ENCODE measurements around the gene ASAP2. TPM values are rescaled to one million over a fixed set of nuclear protein-coding genes. Genes with fewer than 3 reads are reported as not detected.

The ASAP2 gene
- total RNA-seq, 1 donor = 66.2 TPM

DNA sequence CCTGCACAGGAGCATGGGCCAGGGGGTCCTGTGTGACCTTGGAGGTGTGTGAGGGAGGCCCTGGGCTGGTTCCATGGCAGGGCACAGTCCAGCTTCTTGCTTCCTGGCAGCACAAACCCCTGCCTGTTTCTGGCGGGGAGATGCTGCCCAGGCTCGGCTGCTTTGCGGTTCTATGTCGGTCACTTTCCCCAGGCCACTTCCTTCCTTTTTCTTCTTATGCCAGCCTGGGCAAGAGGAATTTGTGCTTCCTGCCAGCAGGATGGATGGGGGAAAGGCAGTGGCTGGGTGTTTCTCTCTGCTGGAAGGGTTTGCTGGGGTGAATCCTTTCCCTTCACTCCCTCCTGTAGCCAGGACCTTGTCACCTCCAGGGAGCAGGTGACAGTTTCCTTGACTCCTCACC is 24.3 kb downstream of the ASAP2 start:
- no peak for DNase-seq (ENCODE audit: insufficient read length, low spot score, missing footprints)

DNA sequence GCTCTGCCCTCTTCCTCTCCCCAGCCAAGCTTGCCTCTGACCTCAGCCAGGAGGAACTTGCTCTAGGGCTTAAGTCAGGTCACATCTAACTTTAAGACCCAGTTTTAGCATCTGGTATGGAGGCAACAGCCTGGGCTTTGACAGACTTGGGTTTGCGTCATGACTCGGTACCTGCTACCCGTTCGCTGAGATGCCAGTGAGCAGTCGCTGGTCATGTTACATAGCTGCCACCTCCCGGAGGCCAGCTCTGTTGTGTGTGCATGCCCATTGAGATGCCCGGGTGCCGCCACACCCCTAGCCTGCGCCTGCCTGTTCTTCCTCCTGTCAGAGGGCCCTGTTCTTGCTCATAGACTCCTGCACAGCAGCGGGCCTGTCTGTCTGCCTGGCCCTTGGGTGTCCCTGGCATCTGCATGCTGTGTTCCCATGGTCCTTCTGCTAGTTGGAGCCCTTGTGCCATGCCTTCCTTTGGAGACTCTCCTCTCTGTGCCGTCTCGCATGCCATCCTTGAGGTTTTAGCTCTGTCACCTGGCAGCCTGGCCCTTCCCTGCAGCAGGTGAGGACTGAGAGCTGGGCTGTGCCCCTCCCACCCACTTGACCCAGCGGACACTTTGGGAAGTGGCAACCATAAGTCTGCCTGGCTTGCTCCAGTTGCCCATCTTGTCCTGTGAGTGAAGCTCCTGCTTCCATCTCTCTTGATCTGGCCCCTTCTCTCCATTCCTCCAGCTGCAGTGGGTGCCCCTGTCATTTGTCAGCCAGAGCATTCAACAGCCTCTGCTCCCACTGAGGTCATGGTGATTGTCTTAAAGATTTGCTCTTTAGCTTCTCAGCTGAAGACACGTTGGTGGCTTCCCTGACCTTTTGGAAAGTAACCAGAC is 24.9 kb downstream of the ASAP2 start:
- Histone ChIP-seq H3K27me3 (ENCODE audit: insufficient read depth, low read length) (no peaks in the 10 kb centered on the region), H3K27ac (ENCODE audit: low read depth, low read length) (peak overlapping the region; percentile 96), H3K79me2 (ENCODE audit: insufficient read depth, low read length) (peaks cover 88% of the 10 kb centered on the region), H3K4me1 (ENCODE audit: insufficient read depth, low read length) (peaks cover 90% of the 10 kb centered on the region), H3K36me3 (ENCODE audit: insufficient read depth, low read length) (no peaks in the 10 kb centered on the region), H4K20me1 (ENCODE audit: insufficient read depth, low read length) (peaks cover 6% of the 10 kb centered on the region), H3K9me3 (ENCODE audit: low read depth, low read length) (no peaks in the 10 kb centered on the region), H3K4me2 (ENCODE audit: insufficient read depth, low read length) (peak overlapping the region; percentile 10), H3K4me3 (ENCODE audit: insufficient read depth, low read length) (no peak overlapping the region), H2AFZ (ENCODE audit: low read length) (no peak overlapping the region)
- TF ChIP-seq, protein P1, sequence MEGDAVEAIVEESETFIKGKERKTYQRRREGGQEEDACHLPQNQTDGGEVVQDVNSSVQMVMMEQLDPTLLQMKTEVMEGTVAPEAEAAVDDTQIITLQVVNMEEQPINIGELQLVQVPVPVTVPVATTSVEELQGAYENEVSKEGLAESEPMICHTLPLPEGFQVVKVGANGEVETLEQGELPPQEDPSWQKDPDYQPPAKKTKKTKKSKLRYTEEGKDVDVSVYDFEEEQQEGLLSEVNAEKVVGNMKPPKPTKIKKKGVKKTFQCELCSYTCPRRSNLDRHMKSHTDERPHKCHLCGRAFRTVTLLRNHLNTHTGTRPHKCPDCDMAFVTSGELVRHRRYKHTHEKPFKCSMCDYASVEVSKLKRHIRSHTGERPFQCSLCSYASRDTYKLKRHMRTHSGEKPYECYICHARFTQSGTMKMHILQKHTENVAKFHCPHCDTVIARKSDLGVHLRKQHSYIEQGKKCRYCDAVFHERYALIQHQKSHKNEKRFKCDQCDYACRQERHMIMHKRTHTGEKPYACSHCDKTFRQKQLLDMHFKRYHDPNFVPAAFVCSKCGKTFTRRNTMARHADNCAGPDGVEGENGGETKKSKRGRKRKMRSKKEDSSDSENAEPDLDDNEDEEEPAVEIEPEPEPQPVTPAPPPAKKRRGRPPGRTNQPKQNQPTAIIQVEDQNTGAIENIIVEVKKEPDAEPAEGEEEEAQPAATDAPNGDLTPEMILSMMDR (IDR thresholded peaks at IDR 0.05; ENCODE audit: extremely low read depth, low read depth, low read length) = no peak
- no peak for DNase-seq (ENCODE audit: insufficient read length, low spot score, missing footprints)

More for the DNA sequence above, 24.3 kb downstream of the ASAP2 start:
- H2AFZ ChIP-seq (ENCODE audit: low read length) = no peak overlapping the region
- H3K79me2 ChIP-seq (ENCODE audit: insufficient read depth, low read length) = peaks cover 88% of the 10 kb centered on the region
- TF ChIP-seq, protein P1 (IDR thresholded peaks at IDR 0.05; ENCODE audit: extremely low read depth, low read depth, low read length) = no peak
- peaks cover 6% of the 10 kb centered on the region for H4K20me1 ChIP-seq (ENCODE audit: insufficient read depth, low read length)
- H3K9me3 ChIP-seq (ENCODE audit: low read depth, low read length) = no peaks in the 10 kb centered on the region
- peaks cover 84% of the 10 kb centered on the region for H3K4me1 ChIP-seq (ENCODE audit: insufficient read depth, low read length)
- H3K36me3 ChIP-seq (ENCODE audit: insufficient read depth, low read length) = no peaks in the 10 kb centered on the region
- peak overlapping the region; percentile 96 for H3K27ac ChIP-seq (ENCODE audit: low read depth, low read length)
- no peak overlapping the region for H3K4me3 ChIP-seq (ENCODE audit: insufficient read depth, low read length)
- H3K27me3 ChIP-seq (ENCODE audit: insufficient read depth, low read length) = no peaks in the 10 kb centered on the region
- H3K4me2 ChIP-seq (ENCODE audit: insufficient read depth, low read length) = peak overlapping the region; percentile 10

DNA sequence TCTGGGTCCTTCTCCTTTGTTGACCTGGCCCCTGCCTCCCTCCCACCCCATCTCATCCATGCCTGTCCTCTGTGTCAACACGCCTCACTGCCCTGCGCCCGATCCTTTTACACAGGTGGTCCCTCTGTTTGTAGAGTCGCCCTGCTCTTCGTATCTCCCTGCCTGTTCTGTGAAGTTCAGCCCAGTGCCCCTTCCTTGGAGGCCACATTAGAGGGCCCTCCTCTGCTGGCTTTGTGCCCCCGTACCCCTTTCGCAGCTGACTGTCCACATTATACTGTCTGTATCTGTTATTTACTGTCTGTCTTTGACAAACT is 25.5 kb downstream of the ASAP2 start:
- TF ChIP-seq, protein P1 (IDR thresholded peaks at IDR 0.05; ENCODE audit: extremely low read depth, low read depth, low read length) = no peak
- Histone ChIP-seq H3K27ac (ENCODE audit: low read depth, low read length) (peak overlapping the region; percentile 96), H3K4me3 (ENCODE audit: insufficient read depth, low read length) (no peak overlapping the region), H4K20me1 (ENCODE audit: insufficient read depth, low read length) (peaks cover 6% of the 10 kb centered on the region), H3K9me3 (ENCODE audit: low read depth, low read length) (no peaks in the 10 kb centered on the region), H3K4me1 (ENCODE audit: insufficient read depth, low read length) (peaks cover 93% of the 10 kb centered on the region), H3K27me3 (ENCODE audit: insufficient read depth, low read length) (no peaks in the 10 kb centered on the region), H2AFZ (ENCODE audit: low read length) (no peak overlapping the region), H3K79me2 (ENCODE audit: insufficient read depth, low read length) (peaks cover 88% of the 10 kb centered on the region), H3K4me2 (ENCODE audit: insufficient read depth, low read length) (peak overlapping the region; percentile 42), H3K36me3 (ENCODE audit: insufficient read depth, low read length) (no peaks in the 10 kb centered on the region)
- no peak for DNase-seq (ENCODE audit: insufficient read length, low spot score, missing footprints)

DNA sequence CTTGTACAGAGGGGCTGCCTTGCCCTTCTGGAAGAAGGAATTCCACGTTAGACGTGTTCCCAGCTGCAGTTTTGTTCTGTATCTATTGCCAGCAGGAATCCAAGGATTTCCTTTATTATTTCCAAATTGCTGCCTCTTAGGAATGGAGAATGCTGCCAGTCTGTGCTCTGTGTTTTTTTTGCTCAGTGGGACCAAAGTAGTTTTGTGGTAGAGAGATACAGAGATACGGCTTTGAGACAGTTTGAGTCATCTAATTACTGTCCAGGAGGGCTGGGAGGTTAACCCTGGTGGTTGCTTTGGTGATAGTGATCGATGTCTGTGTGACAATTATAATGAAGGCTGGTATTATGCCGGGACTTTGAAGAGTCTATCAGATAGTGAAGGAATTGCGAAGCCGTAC is 26.3 kb downstream of the ASAP2 start:
- Histone ChIP-seq H3K4me2 (ENCODE audit: insufficient read depth, low read length) (peak overlapping the region; percentile 42), H3K79me2 (ENCODE audit: insufficient read depth, low read length) (peaks cover 89% of the 10 kb centered on the region), H3K36me3 (ENCODE audit: insufficient read depth, low read length) (no peaks in the 10 kb centered on the region), H3K27ac (ENCODE audit: low read depth, low read length) (peak overlapping the region; percentile 96), H3K9me3 (ENCODE audit: low read depth, low read length) (no peaks in the 10 kb centered on the region), H3K4me3 (ENCODE audit: insufficient read depth, low read length) (no peak overlapping the region), H2AFZ (ENCODE audit: low read length) (no peak overlapping the region), H3K27me3 (ENCODE audit: insufficient read depth, low read length) (no peaks in the 10 kb centered on the region), H4K20me1 (ENCODE audit: insufficient read depth, low read length) (peaks cover 6% of the 10 kb centered on the region), H3K4me1 (ENCODE audit: insufficient read depth, low read length) (peaks cover 90% of the 10 kb centered on the region)
- TF ChIP-seq, protein P1 (IDR thresholded peaks at IDR 0.05; ENCODE audit: extremely low read depth, low read depth, low read length) = no peak
- no peak for DNase-seq (ENCODE audit: insufficient read length, low spot score, missing footprints)

Data from osteoblast (primary cell).